GM21423 (cell line): ENCODE results near the gene TEX29.

Source experiments
- ATAC-seq: cut with Tn5 transposase; IDR thresholded peaks from one replicate; pipeline ENCODE4 v1.9.1; 2021; ENCODE audit warnings: mild to moderate bottlenecking, moderate library complexity; ENCODE audit not compliant: unreplicated experiment

Gene TEX29

DNA sequence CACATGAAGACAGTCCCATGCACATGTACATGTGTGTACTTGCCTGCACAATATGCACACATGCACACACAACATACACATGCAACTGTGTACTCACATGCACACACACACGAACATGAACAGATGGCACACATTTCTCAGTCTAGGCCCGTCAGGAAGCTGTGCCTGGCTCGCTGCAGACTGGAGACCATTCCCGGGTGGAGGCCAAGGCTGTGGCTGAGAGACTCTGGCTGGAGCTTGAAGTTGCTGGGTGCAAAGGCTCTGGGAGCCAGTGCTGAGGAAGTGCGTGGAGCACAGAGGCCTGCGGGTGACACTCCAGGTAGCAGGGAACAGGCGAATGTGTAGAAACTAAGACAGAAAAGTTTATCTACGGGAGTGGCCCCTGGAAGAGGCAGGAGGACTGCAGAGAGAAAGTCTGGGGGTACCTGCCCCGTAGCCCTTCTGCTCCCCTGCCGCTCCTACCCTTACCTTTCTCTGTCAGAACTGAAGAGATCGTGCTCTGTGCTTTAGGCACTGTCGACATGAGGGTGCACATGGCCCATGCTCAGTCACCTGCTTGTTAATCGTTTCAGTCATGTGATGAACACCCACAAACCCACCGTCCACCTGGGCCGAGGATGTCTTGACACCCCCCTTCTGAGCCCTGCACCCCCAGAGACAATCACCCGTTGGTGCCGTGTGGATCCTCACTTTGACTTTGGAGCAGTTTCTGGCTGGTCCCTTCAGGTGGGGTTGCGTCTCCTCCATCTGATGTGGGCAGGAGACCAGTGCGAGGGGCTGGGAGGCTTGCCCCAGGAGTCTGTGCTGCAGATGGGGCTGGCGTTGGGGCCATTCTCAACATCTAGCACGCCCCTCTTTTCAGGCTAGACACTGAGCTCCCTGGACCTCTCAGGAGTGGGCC is 69.4 kb downstream of the TEX29 start:
- no peak for ATAC-seq

DNA sequence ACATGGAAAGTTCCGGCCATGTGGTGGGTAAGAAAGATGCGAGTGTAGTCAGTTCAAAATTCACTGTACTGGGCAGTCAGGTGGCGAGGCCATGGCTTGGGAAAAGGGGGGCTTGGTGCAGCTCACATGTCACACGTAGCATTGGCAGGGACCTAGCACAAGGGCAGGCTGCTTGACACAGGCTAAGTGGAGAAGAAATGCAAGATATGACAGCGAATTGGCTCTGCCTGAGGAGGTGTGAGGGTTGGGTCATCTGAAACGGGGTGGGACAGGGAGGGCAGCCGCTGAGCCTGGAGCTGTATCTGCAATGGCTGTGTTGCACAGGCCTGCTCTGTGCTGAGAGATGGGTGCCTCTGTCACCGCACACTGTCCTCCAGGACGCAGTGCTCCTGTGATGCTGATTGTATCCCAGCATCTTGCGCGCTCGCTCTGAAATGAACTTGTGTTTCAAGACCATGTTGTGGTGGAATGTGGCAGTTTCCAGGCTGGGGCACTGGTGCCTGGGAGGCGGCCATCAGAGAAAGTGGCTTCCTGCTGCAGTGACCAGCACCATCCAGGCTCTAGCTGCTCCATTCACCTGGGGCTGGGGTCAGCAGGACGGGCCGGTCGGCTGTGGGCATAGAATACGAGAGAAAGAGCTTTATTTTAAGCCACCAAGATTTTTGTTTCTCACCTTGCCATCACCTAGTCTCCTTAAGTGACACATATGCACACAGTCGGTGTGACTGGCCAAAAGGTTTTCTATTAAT is 70.3 kb downstream of the TEX29 start:
- ATAC-seq: no peak

DNA sequence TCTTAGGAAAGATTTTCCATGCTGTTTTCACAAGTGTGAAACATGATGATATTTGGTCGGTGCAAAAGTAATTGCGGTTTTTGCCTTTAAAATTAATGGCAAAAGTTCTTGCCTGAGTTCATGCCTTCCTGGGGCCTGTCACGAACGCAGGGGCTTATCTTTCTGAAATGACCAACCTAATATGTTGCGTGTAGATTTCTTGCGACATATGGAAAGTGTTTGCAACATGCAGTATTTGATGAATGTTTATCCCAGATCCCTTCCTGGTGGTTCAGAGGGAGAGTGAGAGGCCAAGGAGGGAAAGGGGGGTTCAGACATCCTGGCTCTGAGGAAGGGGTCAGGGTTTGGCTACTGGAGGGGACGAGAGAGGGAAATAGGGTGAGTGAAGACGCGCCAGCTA is 72.0 kb downstream of the TEX29 start:
- ATAC-seq: no peak

DNA sequence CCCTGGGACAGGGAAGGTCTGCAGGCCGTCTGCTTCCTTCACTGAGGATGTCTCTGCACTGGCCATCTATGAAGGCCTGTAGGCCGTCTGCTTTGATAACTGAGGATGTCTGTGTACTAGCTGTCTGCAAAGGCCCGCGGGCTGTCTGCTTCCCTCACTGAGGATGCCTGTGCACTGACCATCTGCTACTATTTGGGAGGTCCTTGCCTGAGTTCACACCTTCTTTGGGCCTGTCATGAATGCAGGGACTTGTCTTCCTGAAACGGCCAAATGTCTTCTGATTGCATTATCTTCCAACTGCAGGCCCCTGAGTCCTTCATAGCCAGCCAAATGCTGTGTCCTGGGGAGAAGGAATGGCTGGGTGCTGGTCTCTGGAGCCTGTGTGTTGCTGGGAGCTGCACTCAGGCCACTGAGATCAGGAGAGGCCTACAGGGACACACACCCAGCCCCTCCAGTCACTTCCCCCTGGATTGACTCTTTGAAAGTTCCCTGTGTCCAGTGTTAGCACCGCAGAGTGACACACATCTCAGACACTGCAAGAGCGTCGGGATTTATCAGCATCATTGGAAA is 72.9 kb downstream of the TEX29 start:
- ATAC-seq: no peak
